Kidney (tissue), 14 donors: Measurements from ENCODE around the gene LSAMP. TPM values are rescaled to one million over a fixed set of nuclear protein-coding genes. Genes with fewer than 3 reads are reported as not detected.

Experiments used
- DNase-seq, 5 donors: peaks; one replicate each; pipeline ENCODE4 v3.0.0-alpha.2; 2013 to 2020
- FAIRE-seq: peaks from 2 replicates; lab custom pipeline; 2012; peaks lifted over from hg19 to GRCh38; lab: Jason Lieb, UNC
- H3K27ac ChIP-seq, 2 donors: one replicate each; pipeline ENCODE4 v1.7.0; 2013; ENCODE audit warnings: low read depth in 2 of 2, low read length in 2 of 2, inconsistent platforms in 1 of 2
- H3K27me3 ChIP-seq: one replicate; pipeline ENCODE4 v1.7.1; 2013; ENCODE audit warnings: low read length, inconsistent platforms; ENCODE audit not compliant: control insufficient read depth, insufficient read depth
- H3K36me3 ChIP-seq, 3 donors: one replicate each; pipeline versions ENCODE4 v1.7.0 to v1.7.1; 2013; ENCODE audit warnings: low read length in 3 of 3, control low read depth in 1 of 3, inconsistent platforms in 1 of 3; ENCODE audit not compliant: insufficient read depth in 3 of 3, control insufficient read depth in 2 of 3
- H3K4me1 ChIP-seq, 3 donors: one replicate each; pipeline versions ENCODE4 v1.7.0 to v1.7.1; 2013; ENCODE audit warnings: low read length in 3 of 3, inconsistent platforms in 1 of 3, low read depth in 1 of 3; ENCODE audit not compliant: control insufficient read depth in 2 of 3, insufficient read depth in 2 of 3
- H3K4me3 ChIP-seq, 3 donors: one replicate each; pipeline versions ENCODE4 v1.7.0 to v1.8.1; 2013; ENCODE audit warnings: low read length in 3 of 3, control low read depth in 1 of 3, inconsistent platforms in 1 of 3
- H3K9ac ChIP-seq, 3 donors: one replicate each; pipeline versions ENCODE4 v1.7.0 to v1.7.1; 2013; ENCODE audit warnings: low read length in 3 of 3, control low read depth in 1 of 3, inconsistent platforms in 1 of 3
- H3K9me3 ChIP-seq, 3 donors: one replicate each; pipeline versions ENCODE4 v1.7.0 to v1.7.1; 2013; ENCODE audit warnings: low read length in 3 of 3, control low read depth in 1 of 3, inconsistent platforms in 1 of 3; ENCODE audit not compliant: control insufficient read depth in 2 of 3, insufficient read depth in 1 of 3
- CTCF ChIP-seq: IDR thresholded peaks from 3 replicates; pipeline ENCODE4 v1.5.1; 2012; ENCODE audit warnings: mild to moderate bottlenecking, moderate library complexity, borderline replicate concordance; ENCODE audit not compliant: insufficient read depth; ENCODE audit errors: extremely low read depth
- intact Hi-C: fragments of 100-400 bp; cut with DNase I; formaldehyde crosslinking; loops from one replicate; pipeline ENCODE4 v1.11.1; 2022
- polyA plus RNA-seq: library from polyadenylated mRNA; stranded (reverse); fragments of 350-450 nt; fragmentation: Illumina TruSeq; extraction: RNeasy Lipid Tissue Mini Kit (QIAGEN cat#74804); gene quantifications from one replicate; pipeline ENCODE4 v1.2.3, GENCODE V29; 2014; ENCODE audit warnings: low read depth, low replicate concordance; ENCODE audit not compliant: insufficient read depth
- total RNA-seq: library from RNA; stranded (reverse); fragmentation: NEBNext Ultra II Directional; extraction: Animal tissue kit (Norgen Biotek cat#: 25700); gene quantifications from one replicate; pipeline ENCODE4 v1.2.1, GENCODE V29; 2021
- donor health status: control.
- donor health status: control.
- donor health status: control.
- donor health status: control.
- donor health status: control.
- donor health status: DM: yes; HTN: yes; CAD: no.
- donor health status: Normal renal cell carcinoma (clear cell type).

The LSAMP gene
- total and polyA plus RNA-seq, 2 donors from 2014 or later, result 1.4 to 3.5 TPM

DNA sequence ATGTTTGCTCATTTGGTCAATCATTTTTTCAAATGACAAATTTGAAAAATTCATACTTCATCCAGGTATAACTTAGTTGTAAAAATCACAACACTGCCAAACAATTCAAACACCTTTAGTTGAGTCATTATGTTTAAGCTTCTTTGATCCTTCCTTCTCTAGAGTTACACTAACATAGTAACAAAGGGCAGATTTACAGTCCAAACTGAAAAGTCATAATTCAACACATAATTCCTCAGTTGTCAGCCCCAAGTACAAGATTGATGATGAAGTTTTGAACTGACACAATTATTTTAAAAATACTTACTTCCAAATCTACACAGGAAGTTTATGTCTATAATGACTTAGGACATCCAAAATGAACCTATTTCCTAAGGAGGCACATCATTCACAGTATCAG is 264.1 kb downstream of the LSAMP start:
- no peak for DNase-seq
- Histone ChIP-seq H3K9me3 (no peaks in the 10 kb centered on the region), H3K27me3 (no peaks in the 10 kb centered on the region), H3K27ac (no peak overlapping the region), H3K4me1 (no peaks in the 10 kb centered on the region), H3K36me3 (no peaks in the 10 kb centered on the region), H3K9ac (no peak overlapping the region), H3K4me3 (no peak overlapping the region)
- FAIRE-seq, result no peak
- TF ChIP-seq CTCF, result no peak
- intact Hi-C loops, result no loop called here

DNA sequence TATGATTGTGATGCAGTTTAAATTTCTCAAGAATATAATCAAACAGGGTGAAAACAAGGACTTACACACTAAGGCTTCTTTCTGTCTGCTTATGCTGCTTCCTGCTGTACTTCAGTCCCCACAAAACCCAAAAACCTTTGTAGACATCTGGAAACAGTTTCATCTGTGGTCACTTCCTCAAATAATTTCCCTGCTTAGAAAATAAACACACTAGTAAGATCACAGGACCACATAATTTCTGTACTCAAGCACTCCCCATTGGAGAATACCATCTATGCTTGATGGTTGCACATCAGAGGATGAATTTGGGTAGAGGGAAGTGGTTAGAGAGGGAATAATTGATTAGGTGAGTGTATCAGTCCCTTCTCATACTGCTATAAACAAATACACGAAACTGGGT is 266.2 kb downstream of the LSAMP start:
- no peak overlapping the region for H3K9ac ChIP-seq
- TF ChIP-seq CTCF, result no peak
- DNase-seq (peak in 1 of 5 donors; percentile 34), FAIRE-seq (no peak)
- no peaks in the 10 kb centered on the region for H3K36me3 ChIP-seq
- no peaks in the 10 kb centered on the region for H3K9me3 ChIP-seq
- H3K27me3 ChIP-seq, result no peaks in the 10 kb centered on the region
- H3K27ac ChIP-seq, result no peak overlapping the region
- no peaks in the 10 kb centered on the region for H3K4me1 ChIP-seq
- H3K4me3 ChIP-seq, result no peak overlapping the region
- intact Hi-C loops, result no loop called here

DNA sequence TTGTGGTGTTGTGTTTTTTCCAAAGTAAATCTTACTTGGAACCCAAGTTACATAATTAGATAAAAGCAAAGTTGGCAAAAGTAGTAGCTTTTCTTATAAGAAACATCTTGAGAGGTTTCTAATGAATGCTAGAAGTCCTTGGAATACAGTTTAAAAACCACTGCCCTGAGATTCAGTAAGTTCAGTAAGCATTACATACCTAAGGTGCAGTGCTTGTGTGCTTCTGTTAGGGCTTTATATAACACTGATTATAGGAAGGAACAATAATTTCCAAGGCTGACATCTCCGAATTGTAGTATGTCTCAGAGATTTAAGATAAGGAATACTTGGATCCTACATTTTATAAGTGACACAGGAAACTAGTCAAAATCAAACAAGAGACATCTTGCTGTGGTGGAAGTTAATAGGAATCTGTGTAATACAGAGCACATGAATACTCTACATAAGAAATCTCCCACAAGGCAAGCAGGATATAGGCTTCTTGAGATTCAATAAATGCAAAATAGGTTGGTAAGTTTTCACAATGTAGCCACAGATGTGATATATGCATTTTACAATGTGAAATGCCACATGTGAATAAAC is 268.2 kb downstream of the LSAMP start:
- Histone ChIP-seq H3K9me3 (no peaks in the 10 kb centered on the region), H3K9ac (no peak overlapping the region), H3K4me1 (no peaks in the 10 kb centered on the region), H3K36me3 (no peaks in the 10 kb centered on the region), H3K27me3 (no peaks in the 10 kb centered on the region), H3K4me3 (no peak overlapping the region), H3K27ac (no peak overlapping the region)
- TF ChIP-seq CTCF, result no peak
- FAIRE-seq (no peak), DNase-seq (no peak)
- intact Hi-C loops, result no loop called here

DNA sequence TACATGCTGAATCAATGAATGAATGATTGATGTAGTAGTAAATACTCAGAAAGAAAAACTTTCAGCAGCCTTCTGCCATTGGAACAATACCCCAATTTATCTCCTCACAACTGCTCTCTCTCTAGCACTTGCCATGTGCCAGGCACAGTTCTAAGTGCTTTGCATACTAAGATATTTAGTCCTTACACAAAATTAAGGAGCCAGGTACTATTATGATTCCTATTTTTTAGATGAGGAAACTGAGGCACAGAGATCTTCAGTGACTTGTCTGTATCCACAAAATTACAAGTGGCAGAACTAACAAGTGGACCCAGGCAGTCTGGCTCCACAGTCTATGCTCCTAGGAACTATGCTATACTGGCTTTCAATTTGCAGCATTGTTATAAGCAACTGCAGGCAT is 279.2 kb downstream of the LSAMP start:
- no peaks in the 10 kb centered on the region for H3K27me3 ChIP-seq
- H3K4me3 ChIP-seq, result no peak overlapping the region
- no peak overlapping the region for H3K27ac ChIP-seq
- no peaks in the 10 kb centered on the region for H3K36me3 ChIP-seq
- H3K4me1 ChIP-seq, result no peaks in the 10 kb centered on the region
- FAIRE-seq (no peak), DNase-seq (no peak)
- intact Hi-C loops, result no loop called here
- no peak for TF ChIP-seq CTCF
- no peak overlapping the region for H3K9ac ChIP-seq
- no peaks in the 10 kb centered on the region for H3K9me3 ChIP-seq
